Activated T-helper 17 cell treated with anti-CD3 and anti-CD28 coated beads, Interleukin-2, amount 50 U/mL, for 72 hours (primary cell): ENCODE results near the gene NHS. TPM values are rescaled to one million over a fixed set of nuclear protein-coding genes. Genes with fewer than 3 reads are reported as not detected.
A peak's percentile ranks its signal among the peaks of the same experiment; 100 is the strongest.

Experiments
- ATAC-seq: fragments of 150-1000 bp; cut with Tn5 transposase; replicated peaks from 2 replicates; pipeline ENCODE4 v1.10.0; 2021; ENCODE audit warnings: mild to moderate bottlenecking, moderate library complexity
- H3K27ac Mint-ChIP-seq: one replicate; pipeline ENCODE4 v1.8.0; 2022; ENCODE audit warnings: mixed read lengths
- H3K27me3 Mint-ChIP-seq: one replicate; pipeline ENCODE4 v1.8.0; 2022; ENCODE audit warnings: mixed read lengths
- H3K36me3 Mint-ChIP-seq: one replicate; pipeline ENCODE4 v1.8.0; 2022; ENCODE audit warnings: low read depth, mild to moderate bottlenecking, mixed read lengths
- H3K4me1 Mint-ChIP-seq: one replicate; pipeline ENCODE4 v1.8.0; 2022; ENCODE audit warnings: mixed read lengths
- H3K4me3 Mint-ChIP-seq: one replicate; pipeline ENCODE4 v1.8.0; 2022; ENCODE audit warnings: mild to moderate bottlenecking, mixed read lengths
- H3K9me3 Mint-ChIP-seq: one replicate; pipeline ENCODE4 v1.8.0; 2022; ENCODE audit warnings: mixed read lengths
- total RNA-seq, 2 donors: library from RNA; stranded (reverse); gene quantifications; one replicate each; pipeline ENCODE4 v1.2.3, GENCODE V29; 2022

NHS gene
- total RNA-seq, 2 donors from 2014 or later, result 0.04 to 0.79 TPM

DNA sequence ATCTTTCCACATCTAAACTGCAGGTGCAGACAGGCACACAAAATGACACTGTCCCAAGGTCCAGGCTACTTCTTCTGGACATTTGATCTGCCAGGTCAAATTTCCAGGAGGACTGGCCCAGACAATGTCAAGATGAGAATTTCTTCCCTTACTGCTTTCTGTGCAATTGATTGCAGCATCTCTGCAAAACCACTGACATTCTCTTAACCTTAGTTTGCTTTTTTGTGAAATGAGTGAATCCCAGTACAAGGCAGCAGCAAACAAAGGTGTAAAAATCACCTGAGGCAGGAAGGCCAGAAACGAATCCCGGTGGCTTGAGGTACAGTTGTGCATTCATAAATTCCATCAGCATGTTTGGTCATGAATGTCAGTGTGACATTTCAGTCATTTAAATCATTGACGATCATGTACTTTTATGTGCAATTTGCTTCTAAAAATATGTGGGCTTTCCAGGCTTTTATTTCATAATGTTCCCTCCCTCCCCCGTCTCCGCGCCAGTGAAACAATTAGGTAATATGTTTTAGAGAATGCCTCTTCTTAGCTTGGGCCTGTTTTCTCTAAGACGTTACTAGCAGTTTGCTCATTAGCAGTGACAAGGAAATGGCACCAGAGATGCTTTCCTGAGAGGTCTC lies 39.1 kb downstream of the NHS start:
- Mint-ChIP-seq H3K27ac (no peak overlapping the region), H3K4me1 (no peaks in the 10 kb centered on the region), H3K36me3 (no peaks in the 10 kb centered on the region), H3K4me3 (no peak overlapping the region), H3K27me3 (peaks cover 3% of the 10 kb centered on the region), H3K9me3 (no peaks in the 10 kb centered on the region)
- no peak for ATAC-seq

- no peaks in the 10 kb centered on the region for H3K36me3 Mint-ChIP-seq
- H3K27me3 Mint-ChIP-seq, result peaks cover 3% of the 10 kb centered on the region
- no peak overlapping the region for H3K4me3 Mint-ChIP-seq
- no peak overlapping the region for H3K27ac Mint-ChIP-seq
- no peak for ATAC-seq
- no peaks in the 10 kb centered on the region for H3K4me1 Mint-ChIP-seq
- no peaks in the 10 kb centered on the region for H3K9me3 Mint-ChIP-seq
Measured at GRCh38 chrX:17414839-17415238, 39.8 kb downstream of the NHS start.

DNA sequence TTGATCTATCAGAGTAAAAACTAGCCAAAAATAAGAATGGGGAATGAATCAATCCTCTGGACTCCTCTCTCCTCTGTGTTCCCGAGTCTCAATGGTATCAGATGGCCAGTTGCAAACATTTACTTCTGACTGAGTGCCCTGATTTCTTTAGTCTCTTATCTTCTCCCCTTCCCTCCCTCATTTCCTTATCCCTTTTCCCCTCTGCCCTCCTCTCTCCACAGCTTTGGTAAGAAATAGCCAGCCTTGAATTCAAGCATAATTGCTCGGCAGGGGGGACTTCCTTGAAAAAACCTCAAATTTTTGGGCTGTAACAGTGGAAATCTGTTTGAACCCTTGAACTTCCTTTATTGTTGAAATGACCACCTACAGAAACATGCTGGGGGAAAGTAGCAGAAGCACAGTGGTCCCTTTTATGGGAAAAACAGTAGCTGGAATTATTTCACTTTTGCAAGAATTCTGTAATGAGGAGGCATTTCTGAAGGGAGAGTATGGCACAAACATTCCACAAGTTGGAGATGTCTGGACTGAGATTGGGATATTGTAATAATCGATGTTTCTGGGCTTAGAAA lies 40.3 kb downstream of the NHS start:
- Mint-ChIP-seq H3K4me3 (no peak overlapping the region), H3K36me3 (no peaks in the 10 kb centered on the region), H3K4me1 (no peaks in the 10 kb centered on the region), H3K27me3 (peaks cover 7% of the 10 kb centered on the region), H3K9me3 (no peaks in the 10 kb centered on the region), H3K27ac (no peak overlapping the region)
- ATAC-seq, result no peak

- Mint-ChIP-seq H3K27me3 (peaks cover 8% of the 10 kb centered on the region), H3K4me1 (no peaks in the 10 kb centered on the region), H3K27ac (no peak overlapping the region), H3K36me3 (no peaks in the 10 kb centered on the region), H3K9me3 (no peaks in the 10 kb centered on the region), H3K4me3 (no peak overlapping the region)
- no peak for ATAC-seq
Measured at GRCh38 chrX:17417372-17417771, 42.4 kb downstream of the NHS start.

GRCh38 chrX:17425136-17425535 lies 50.1 kb downstream of the NHS start:
- no peaks in the 10 kb centered on the region for H3K9me3 Mint-ChIP-seq
- no peaks in the 10 kb centered on the region for H3K4me1 Mint-ChIP-seq
- H3K4me3 Mint-ChIP-seq, result no peak overlapping the region
- ATAC-seq, result no peak
- no peak overlapping the region for H3K27ac Mint-ChIP-seq
- no peaks in the 10 kb centered on the region for H3K36me3 Mint-ChIP-seq
- H3K27me3 Mint-ChIP-seq, result peaks cover 4% of the 10 kb centered on the region

DNA sequence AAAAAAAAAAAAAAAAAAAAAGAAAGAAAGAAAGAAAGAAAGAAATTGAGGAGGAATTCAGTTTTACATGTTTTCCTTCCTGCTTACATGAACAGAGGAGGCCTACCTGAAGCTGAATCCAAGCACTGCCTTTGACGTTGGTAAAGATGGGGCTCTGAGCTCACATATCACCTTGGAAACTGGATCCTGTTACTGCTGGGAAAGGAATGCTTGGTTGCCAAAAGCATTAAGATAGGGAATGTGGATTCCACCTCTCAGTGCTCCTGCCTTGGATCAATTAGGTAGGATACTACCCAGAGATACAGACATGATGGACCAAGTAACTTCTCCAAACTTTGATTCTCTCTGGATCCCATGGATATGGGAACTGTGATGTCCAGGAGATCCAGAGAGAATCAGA lies 50.6 kb downstream of the NHS start:
- no peaks in the 10 kb centered on the region for H3K4me1 Mint-ChIP-seq
- no peak overlapping the region for H3K4me3 Mint-ChIP-seq
- no peaks in the 10 kb centered on the region for H3K36me3 Mint-ChIP-seq
- no peak for ATAC-seq
- no peak overlapping the region for H3K27ac Mint-ChIP-seq
- H3K27me3 Mint-ChIP-seq, result no peaks in the 10 kb centered on the region
- no peaks in the 10 kb centered on the region for H3K9me3 Mint-ChIP-seq

- H3K27ac Mint-ChIP-seq, result no peak overlapping the region
- H3K36me3 Mint-ChIP-seq, result no peaks in the 10 kb centered on the region
- H3K9me3 Mint-ChIP-seq, result no peaks in the 10 kb centered on the region
- no peak for ATAC-seq
- no peak overlapping the region for H3K4me3 Mint-ChIP-seq
- H3K4me1 Mint-ChIP-seq, result no peaks in the 10 kb centered on the region
- H3K27me3 Mint-ChIP-seq, result no peaks in the 10 kb centered on the region
Measured at GRCh38 chrX:17431171-17431570, 56.2 kb downstream of the NHS start.

GRCh38 chrX:17432158-17432557 lies 57.2 kb downstream of the NHS start:
- no peak for ATAC-seq
- Mint-ChIP-seq H3K9me3 (no peaks in the 10 kb centered on the region), H3K36me3 (no peaks in the 10 kb centered on the region), H3K27me3 (no peaks in the 10 kb centered on the region), H3K4me1 (no peaks in the 10 kb centered on the region), H3K4me3 (no peak overlapping the region), H3K27ac (no peak overlapping the region)

DNA sequence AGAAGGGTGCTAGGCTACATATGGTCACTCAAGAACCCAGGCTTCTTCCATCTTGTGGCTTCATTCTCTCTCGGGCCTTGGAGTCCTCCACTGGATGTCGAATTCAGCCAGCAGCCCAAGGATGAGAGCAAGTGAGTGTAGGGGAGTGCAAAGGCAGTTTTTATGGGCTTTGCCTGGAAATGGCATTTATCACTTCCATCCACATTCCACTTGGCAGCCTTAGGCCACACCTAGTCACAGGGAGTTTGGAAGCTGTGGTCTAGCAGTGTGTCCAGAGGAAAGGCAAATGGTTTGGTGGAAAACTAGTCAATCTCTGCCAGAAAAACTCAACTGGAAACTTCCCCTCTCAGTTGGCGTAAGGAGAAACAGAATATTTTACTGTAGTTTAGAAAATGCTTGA lies 59.0 kb downstream of the NHS start:
- Mint-ChIP-seq H3K4me1 (no peaks in the 10 kb centered on the region), H3K9me3 (no peaks in the 10 kb centered on the region), H3K36me3 (no peaks in the 10 kb centered on the region), H3K4me3 (no peak overlapping the region), H3K27ac (no peak overlapping the region), H3K27me3 (no peaks in the 10 kb centered on the region)
- ATAC-seq, result no peak

- no peaks in the 10 kb centered on the region for H3K36me3 Mint-ChIP-seq
- H3K9me3 Mint-ChIP-seq, result no peaks in the 10 kb centered on the region
- no peaks in the 10 kb centered on the region for H3K27me3 Mint-ChIP-seq
- H3K4me1 Mint-ChIP-seq, result no peaks in the 10 kb centered on the region
- no peak for ATAC-seq
- H3K4me3 Mint-ChIP-seq, result no peak overlapping the region
- H3K27ac Mint-ChIP-seq, result no peak overlapping the region
Measured at GRCh38 chrX:17435476-17435875, 60.5 kb downstream of the NHS start.

DNA sequence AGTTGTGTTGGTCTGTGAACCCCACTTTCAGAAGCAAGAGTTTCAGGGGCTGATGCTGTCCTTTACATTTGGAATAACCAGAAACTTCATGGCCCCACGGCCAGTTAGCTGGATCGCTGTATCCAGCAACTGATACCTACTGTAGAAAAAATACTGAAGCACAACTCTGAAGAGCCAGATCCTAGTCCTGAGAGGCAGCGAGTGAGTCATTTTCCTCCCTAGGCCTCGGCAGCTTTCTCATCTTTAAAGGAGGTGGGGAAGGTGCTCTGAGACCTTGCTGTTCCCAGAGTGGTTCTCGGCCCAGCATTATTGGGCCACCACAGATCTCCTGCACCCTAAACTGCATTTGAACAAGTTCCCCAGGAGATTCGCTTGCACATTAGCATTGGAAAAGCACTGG lies 63.2 kb downstream of the NHS start:
- no peak for ATAC-seq

DNA sequence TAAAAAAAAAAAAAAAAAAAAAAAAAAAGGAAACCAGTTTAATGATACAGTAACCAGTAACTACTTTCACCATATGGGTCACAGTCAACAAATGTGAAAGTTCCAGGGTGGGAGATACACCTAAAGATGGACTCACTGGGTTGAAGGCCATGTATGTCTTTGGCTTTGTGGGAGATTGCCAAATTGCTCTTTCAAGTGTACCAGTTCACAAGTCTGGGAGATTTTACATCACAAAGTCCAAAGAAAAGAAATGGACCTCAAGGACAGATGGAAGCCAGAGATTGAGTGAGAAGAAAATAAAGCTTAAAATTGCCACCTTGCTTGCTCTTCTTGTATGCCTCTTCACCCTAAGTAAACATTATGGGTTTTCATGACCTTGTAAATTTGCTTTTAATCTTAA lies 65.3 kb downstream of the NHS start:
- no peak for ATAC-seq
- H3K9me3 Mint-ChIP-seq, result no peaks in the 10 kb centered on the region
- no peaks in the 10 kb centered on the region for H3K27me3 Mint-ChIP-seq
- H3K36me3 Mint-ChIP-seq, result no peaks in the 10 kb centered on the region
- H3K4me3 Mint-ChIP-seq, result no peak overlapping the region
- H3K4me1 Mint-ChIP-seq, result no peaks in the 10 kb centered on the region
- no peak overlapping the region for H3K27ac Mint-ChIP-seq

More for the DNA sequence above, 63.2 kb downstream of the NHS start:
- no peaks in the 10 kb centered on the region for H3K36me3 Mint-ChIP-seq
- no peaks in the 10 kb centered on the region for H3K4me1 Mint-ChIP-seq
- no peak overlapping the region for H3K4me3 Mint-ChIP-seq
- H3K27me3 Mint-ChIP-seq, result no peaks in the 10 kb centered on the region
- no peak overlapping the region for H3K27ac Mint-ChIP-seq
- no peaks in the 10 kb centered on the region for H3K9me3 Mint-ChIP-seq

GRCh38 chrX:17440836-17441235 lies 65.8 kb downstream of the NHS start:
- no peaks in the 10 kb centered on the region for H3K9me3 Mint-ChIP-seq
- H3K27ac Mint-ChIP-seq, result no peak overlapping the region
- no peak for ATAC-seq
- H3K27me3 Mint-ChIP-seq, result no peaks in the 10 kb centered on the region
- no peaks in the 10 kb centered on the region for H3K36me3 Mint-ChIP-seq
- H3K4me3 Mint-ChIP-seq, result no peak overlapping the region
- H3K4me1 Mint-ChIP-seq, result no peaks in the 10 kb centered on the region

- H3K4me1 Mint-ChIP-seq, result no peaks in the 10 kb centered on the region
- no peak overlapping the region for H3K27ac Mint-ChIP-seq
- peak; percentile 43 for ATAC-seq
- no peaks in the 10 kb centered on the region for H3K27me3 Mint-ChIP-seq
- no peak overlapping the region for H3K4me3 Mint-ChIP-seq
- no peaks in the 10 kb centered on the region for H3K9me3 Mint-ChIP-seq
- H3K36me3 Mint-ChIP-seq, result no peaks in the 10 kb centered on the region
Measured at GRCh38 chrX:17441965-17442364, 67.0 kb downstream of the NHS start.

DNA sequence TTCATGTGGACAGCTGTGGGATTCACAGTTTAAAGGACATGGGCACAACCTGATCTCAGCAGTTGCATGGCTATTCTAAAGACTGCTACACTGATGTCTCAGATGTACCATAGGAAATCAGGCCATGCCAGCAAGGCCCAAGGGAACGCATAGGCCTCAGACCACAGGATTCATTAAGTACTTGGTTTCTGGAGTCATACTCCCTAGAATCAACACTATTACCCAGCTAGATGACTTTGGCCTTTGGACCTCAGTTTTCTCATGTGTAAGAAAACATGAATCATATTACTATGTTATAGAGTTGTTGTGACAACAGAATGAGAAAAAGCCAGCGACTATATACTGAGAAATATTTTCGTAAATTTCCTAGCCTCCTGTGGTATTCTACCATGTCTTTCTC lies 67.9 kb downstream of the NHS start:
- no peak for ATAC-seq
- Mint-ChIP-seq H3K4me1 (no peaks in the 10 kb centered on the region), H3K9me3 (no peaks in the 10 kb centered on the region), H3K27me3 (no peaks in the 10 kb centered on the region), H3K36me3 (no peaks in the 10 kb centered on the region), H3K4me3 (no peak overlapping the region), H3K27ac (no peak overlapping the region)

DNA sequence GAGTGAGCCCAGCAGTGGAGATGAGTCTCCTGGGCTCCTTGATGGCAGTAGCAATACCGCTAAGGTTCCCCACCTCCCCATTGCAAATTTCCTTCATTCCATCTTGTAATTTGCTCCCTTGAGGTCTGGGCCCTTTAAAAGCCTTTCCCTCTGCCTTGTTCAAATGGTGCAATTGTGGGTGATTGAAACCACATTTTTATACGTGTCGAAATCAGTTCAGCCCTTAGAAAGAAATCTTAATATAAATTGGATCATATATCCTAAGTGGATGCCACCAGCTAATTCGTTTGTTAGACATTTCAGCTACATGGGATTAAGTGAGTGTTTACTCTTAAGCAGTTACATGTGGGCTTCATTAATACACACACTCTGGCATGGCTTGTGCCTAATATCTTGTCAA lies 68.6 kb downstream of the NHS start:
- no peaks in the 10 kb centered on the region for H3K27me3 Mint-ChIP-seq
- no peak overlapping the region for H3K4me3 Mint-ChIP-seq
- H3K4me1 Mint-ChIP-seq, result no peaks in the 10 kb centered on the region
- ATAC-seq, result no peak
- H3K36me3 Mint-ChIP-seq, result no peaks in the 10 kb centered on the region
- no peaks in the 10 kb centered on the region for H3K9me3 Mint-ChIP-seq
- H3K27ac Mint-ChIP-seq, result no peak overlapping the region
